ENCODE measurements around the gene ZNF785.
"Not testable (repeated sequence)": the region's sequence is repeated elsewhere in the genome, so short reads cannot be mapped to it uniquely, and the experiment has no call there.

Gene ZNF785

DNA sequence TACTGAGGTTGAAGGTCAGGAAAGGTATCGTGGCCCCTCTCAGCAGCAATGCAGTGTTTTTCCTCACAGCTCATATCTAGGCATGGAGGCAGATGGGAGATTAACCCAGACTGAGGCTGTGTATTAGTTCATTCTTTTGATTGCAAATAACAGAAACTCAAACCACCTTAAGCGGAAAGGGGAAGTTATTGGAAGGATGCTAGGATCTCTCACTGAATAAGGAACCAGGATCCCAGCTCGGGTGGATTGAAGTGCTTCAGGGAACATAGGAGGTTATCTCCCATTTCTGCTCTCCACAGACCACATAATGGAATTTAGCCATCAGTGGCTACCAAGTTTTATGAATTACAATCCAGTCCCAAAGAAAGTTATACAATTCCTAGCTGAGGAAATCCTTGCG is 16.5 kb upstream of the ZNF785 start:
- no peak for DNase-seq

DNA sequence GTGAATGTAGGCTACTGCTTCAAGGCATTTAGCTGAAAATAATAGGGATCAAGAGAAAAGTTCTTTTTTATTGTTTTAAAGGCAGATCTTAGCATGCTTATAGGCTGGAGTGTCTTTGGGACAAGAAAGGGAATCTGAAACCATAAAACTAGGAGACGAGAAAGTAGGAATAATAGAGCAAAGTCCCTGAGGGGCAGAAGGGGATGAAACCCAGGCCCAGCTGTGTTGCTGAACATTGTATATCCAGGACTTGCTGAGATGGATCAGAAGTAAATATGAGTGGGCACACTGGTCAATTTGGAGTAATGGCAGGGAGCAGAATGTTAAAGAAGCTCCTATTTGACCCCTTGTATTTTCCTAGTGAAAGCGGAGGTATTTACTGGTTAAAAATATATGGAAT is 15.4 kb upstream of the ZNF785 start:
- DNase-seq: no peak

DNA sequence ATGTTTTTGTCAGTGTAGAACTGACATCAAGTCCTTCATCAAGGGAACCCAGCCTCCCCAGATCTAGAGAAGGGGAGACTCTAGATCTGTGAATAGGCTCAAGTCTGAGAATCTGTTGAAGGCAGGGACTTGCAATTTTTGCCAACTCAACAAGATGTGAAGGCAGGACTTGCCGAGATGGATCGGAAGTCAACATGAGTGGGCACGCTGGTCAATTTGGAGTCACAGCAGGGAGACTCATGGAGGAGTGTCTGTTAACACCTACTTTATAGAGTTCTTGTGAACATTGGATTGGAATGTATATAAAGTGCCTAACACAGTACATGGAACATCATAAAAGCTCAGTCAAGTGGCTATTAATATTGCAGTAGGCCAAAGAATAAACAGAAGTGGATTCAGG is 14.7 kb upstream of the ZNF785 start:
- DNase-seq: no peak

DNA sequence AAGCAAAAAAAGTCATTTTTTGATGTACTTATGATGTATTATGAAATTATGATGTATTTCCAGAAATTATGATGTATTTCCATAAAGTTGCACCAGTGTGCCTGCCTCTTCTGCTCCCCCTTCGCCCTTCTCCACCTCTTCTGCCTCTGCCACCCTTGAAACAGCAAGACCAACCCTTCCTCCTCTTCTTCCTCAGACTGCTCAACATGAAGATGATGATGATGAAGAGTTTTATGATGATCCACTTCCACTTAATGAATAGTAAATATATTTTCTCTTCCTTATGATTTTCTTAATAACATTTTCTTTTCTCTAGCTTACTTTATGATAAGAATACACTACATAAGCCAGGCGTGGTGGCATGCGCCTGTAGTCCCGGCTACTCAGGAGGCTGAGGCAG is 7.4 kb upstream of the ZNF785 start:
- no peak for DNase-seq

DNA sequence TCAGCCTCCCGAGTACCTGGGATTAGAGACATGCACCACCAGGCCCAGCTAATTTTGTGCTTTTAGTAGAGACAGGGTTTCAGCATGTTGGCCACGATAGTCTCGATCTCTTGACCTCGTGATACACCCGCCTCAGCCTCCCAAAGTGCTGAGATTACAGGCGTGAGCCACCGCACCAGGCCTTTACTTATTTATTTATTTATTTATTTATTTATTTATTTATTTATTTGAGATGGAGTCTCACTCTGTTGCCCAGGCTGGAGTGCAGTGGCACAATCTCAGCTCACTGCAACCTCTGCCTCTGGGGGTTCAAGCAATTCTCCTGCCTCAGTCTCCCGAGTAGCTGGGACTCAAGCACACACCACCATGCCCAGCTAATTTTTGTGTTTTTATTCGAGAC is 5.4 kb upstream of the ZNF785 start:
- not testable (repeated sequence) for DNase-seq

DNA sequence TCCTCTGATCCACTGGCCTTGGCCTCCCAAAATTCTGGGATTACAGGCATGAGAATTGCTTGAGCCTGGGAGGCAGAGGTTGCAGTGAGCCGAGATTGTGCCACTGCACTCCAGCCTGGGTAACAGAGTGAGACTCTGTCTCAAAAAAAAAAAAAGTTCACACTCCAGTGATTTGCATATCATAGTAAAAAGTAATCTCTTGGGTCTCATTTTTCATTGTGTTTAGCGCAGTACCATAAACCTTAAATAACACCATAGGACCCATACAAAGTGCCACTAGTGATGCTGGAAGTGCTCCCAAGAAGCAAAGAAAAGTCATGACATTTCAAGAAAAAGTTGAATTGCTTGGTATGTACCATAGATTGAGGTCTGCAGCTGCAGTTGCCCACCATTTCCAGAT is 4.1 kb upstream of the ZNF785 start:
- DNase-seq: not testable (repeated sequence)

DNA sequence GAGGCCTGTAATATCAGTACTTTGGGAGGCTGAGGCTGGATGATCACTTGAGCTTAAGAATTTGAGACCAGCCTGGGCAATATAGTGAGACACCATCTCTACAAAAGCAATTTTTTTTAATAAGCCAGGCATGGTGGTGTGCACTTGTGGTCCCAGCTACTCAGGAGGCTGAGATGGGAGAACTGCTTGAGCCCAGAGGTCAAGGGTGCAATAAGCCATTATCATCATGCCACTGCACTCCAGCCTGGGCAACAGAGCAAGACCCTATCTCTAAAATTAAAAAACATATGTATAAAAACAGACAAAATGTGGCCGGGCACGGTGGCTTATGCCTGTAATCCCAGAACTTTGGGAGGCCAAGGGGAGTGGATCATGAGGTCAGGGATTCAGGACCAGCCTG is 3.2 kb upstream of the ZNF785 start:
- no peak for DNase-seq

DNA sequence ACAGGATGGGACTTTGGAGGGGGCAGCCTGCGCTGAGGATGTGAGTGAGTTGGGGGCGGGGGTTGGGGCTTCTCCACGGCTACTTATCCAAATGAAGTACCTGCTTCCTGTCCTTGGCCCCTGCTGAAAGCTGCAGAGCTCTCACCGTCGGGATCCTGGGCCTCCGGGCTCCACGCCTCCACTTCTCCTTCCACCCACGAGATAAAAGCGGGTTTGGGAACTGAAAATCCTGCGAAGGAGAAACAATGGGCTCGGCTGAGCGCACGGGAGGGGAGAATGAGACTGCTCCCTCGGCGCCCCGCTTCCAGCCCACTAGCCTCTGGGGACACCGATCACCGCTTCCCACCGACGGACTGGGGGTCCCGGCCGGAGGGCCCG is 486 bp downstream of the ZNF785 start:
- DNase-seq: peak; percentile 60

DNA sequence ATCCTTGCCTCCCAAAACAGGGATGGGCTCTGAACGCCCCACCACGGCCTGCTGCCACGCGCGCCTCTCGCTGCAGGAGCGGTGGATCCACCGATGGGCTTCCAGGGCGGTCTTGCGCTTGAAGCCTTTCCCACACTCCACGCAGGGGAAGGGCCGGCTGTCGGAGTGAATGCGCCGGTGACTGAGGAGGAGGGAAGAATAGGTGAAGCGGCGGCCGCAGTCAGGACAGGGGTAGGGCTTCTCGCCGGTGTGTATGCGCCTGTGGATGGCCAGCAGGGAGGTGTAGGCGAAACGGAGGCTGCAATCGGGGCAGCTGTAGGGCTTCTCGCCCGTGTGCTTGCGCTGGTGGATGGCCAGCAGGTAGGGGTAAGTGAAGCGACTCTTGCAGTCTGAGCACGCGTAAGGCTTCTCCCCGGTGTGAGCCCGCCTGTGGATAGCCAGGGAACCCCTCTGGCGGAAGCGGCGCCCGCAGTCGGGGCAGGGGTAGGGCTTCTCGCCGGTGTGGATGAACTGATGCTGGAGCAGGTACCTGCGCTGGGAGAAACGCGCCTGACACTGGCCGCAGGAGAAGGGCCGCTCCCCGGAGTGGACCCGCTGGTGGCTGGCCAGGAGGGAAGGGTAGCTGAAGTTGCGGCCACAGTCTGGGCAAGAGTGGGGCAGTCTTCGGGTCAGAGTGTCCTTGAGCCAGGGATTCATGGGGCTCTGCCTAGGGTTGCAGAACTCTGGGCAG is 2.7 kb downstream of the ZNF785 start:
- no peak for DNase-seq

DNA sequence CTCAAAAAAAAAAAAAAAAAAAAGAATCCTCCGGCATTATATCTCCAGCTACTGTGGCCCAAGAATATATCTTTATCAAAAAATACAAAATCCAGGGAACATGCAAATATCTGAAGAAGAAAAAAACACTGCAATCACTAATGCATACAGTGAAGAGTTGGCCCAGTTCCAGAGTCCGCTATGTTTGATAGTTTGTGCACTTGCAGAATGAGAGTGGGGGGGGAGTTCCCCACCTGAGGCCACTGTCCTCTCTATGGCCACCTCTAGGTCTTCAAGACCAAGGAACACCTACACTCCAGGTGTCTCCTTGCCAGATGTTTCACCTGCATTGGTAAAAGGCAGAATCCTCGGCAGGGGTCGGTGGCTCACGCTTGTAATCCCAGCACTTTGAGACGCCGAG is 4.0 kb downstream of the ZNF785 start:
- DNase-seq: peak; percentile 46

DNA sequence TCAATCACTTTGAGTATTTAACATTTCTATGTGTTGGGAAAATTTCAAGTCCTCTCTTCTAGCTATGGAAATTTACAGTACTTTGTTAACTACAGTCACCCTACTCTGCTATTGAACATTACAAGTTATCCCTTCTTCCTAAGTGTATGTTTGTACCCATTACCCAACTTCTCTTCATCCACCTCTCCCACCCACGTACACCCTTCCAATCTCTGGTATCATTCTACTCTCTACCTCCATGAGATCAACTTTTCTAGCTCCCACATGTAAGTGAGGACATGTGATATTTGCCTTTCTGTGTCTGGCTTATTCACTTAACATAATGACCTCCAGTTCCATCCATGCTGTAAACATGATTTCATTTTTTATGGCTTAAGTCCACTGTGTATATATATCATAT is 10.8 kb downstream of the ZNF785 start:
- DNase-seq: no peak

DNA sequence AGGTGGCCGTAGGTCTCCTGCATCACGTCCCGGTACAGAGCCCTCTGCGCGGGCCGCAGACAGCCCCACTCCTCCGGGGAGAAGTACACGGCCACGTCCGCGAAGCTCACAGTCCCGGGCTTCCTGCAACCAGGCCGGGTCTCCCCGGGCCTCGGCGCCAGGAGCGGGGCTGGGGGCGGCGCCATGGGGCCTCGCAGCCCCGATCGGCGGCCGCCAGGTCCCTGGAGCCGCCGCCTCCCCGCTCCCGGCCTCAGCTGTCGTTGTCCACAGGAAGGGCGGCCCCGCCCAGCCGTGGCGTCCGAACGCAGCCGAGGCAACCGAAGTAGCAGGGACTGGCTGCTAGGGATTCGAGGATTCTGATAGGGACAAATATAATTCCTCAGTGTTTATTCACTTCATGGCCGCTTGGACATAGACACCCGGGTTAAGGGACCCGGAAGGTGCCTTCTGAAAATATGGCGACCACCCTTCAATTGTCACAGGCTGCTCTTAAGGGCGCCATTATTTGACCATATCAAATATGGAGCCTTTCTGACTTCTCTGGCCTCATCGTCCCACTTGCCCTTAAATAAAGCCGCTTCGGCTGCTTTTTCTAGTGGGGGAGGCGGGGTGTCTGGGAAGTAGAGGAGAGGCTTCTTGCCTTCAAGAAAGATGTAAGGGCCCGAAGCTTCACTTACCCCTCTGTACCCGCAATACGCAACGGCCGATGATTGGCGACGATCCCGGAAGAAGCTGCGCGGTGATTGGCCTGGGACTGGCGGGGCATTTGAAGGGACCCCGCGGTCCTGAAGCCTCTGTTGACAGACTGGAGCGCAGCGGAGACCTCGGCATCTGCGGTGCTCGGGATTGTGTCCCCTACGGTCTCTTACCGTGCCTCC is 13.8 kb downstream of the ZNF785 start, which contains the start of gene ZNF688:
TSS of gene ZNF688 (minus strand) at position 270 of the 878 bp plus-strand sequence. CDS start at position 185, 85 bp downstream.
- peak; percentile 100 for DNase-seq

DNA sequence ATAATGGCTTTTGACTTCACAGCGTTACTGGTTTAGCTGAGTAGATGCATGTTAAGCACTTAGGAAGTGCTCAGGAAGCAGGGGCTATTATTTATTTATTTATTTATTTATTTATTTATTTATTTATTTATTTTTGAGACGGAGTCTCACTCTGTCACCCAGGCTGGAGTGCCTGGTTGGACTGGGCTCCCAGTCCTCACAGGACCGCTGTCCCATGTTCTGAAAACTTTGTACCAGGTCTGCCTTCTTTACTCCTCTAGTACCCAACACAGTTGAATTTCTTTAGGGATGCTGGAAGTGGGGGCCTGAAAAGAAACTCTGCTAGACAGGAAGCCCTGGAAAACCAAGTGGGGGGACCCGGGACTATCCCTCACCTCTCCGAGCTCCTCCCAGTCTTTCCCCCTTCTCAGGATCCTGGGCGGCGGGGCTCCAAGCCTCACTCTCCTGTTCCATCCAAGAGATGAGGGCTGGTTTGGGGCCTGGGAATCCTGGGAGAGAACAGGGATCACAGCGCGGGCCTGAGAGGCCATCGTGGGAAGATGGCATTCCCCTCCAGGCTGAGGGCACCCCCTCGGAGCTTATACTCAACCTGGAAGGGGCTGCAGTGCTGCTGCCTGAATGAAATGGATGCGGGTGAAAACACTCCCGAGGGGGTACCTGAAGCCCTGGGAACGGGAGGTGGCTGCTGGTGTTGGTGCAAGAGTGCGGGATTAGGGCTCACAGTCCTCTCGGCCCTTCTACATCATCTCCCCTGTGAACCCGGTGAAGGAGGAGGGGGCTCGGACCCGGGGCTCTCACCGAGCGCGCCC is 14.7 kb downstream of the ZNF785 start:
- DNase-seq: peak; percentile 35

DNA sequence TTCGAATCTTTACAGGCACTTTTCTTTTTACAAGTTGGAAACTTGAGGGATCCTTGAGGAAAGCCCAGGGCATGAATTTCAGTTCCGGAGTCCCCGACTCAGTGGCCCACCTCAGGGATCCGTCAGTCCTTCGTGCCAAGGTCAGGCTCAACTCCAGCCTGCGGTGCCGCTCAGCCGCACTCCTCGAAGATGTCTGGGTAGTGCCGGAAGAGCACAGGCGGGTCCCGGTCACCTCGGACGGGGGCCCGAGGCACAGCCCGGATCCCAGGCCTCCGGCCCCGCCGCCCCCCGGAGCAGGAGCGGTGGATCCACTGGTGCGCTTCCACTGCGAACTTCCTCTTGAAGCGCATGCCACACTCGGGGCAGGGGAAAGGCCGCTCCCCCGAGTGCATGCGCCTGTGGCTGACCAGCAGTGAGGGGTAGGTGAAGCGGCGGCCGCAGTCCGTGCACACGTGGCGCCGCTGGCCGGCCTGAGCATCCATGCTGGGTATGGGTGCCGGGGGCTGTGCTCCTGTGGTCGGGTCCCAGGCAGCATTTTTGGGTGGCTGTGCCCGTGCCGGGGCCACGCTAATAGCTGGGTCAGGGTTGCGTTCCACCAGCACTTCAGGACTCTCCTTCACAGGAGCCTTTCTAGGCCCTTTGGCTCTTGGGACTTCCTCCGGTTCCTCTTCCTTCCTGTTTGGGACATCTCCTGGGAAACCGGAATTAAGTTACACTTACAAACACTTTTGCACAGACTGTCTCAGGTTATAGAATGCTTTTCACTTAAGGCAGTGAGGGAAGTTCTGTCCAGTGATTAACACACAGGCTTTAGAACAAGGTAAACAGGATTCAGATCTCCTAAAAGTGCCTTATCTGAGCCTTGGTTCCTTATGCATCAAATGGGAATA is 15.5 kb downstream of the ZNF785 start:
- DNase-seq: no peak

DNA sequence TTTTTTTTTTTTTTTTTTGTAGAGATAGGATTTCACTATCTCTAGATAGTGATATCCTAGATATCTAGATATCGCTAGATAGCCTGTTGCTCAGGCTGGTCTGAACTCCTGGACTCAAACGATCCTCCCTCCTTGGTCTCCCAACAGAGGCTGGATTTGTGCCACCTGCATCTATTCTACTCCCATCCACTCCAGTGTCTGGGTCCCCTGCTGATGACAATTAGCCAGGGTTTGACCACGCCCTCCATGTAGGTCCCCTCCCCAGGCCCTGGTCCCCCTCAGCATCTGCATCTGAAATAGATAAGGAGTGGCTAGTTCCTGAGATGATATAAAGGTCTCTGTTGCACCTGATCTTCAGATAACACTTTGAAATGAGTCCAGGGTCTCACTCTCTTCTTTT is 16.2 kb downstream of the ZNF785 start:
- DNase-seq: no peak

DNA sequence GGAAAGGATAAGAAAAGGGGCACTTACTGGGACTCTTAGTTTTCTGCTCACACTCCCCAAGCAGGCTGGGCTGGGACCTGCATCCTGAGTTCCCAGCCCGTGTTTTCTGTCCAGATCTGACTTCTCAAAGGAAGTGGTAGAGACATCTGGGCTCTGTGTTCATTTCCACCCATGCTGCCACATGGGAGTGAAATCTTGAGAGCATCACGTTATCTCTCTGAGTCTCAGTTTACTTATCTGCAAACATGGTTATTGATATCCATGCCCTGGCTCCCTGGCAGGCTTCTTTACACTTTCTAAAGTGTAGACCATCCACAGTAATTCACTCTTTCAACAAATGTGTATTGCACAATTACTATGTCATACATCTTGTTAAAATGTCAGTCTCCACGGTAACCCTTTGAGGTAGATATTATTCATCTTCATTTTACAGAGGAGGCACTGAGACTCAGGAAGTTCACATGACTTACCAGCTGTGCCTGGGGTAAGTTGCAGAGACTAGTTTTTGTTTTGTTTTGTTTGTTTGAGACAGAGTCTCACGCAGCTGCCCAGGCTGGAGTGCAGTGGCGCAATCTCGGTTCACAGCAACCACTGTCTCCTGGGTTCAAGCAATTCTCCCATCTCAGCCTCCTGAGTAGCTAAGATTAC is 17.4 kb downstream of the ZNF785 start:
- peak; percentile 81 for DNase-seq

DNA sequence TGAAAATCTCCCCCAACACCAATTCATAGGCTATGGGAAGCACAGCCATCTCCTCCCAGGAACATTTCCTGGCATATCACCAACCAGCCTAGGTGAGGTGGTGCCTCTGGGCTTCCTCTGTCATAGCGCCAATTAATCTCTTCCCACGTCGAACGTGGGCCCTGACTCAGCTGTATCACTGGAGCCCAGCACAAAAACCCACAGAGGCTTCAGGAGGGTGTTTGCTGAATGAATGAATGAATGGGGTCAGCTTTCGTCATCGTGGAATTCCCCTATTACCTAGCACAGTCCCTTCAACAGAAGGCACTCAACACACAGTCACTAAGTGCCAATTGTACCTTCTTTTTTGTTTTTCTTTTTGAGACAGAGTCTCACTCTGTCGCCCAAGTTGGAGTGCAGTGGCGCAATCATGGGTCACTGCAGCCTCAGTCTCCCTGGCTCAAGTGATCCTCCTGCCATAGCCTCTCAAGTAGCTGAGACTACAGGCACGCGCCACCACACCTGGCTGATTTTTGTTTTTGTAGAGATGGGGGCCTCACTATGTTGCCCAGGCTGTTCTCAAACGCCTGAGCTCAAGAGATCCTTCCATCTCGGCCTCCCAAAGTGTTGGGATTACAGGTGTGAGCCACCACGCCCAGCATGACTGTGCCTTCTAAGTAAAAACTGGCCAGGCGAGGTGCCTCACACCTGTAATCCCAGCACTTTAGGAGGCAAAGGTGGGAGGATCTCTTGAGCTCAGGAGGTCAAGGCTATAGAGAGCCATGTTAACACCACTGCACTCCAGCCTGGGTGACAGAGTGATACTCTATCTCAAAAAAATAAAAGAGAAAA is 18.1 kb downstream of the ZNF785 start:
- no peak for DNase-seq

DNA sequence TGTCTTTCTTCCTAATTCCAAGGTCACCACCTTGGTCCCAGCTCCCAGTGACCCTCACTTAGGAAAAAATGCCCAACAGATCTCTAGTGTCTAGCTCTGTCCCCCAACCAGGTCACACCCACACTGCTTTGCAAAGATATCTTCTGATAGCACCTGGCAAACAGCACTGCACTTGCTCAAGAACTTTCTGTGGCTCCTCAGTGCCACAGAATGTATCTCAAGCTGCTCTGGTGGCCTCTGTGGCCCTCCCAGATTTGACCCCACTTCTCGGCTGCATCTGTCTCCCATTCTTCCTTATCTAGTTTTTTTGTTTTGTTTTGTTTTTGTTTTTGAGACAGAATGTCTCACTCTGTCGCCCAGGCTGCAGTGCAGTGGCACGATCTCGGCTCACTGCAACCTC is 19.0 kb downstream of the ZNF785 start:
- peak; percentile 31 for DNase-seq

DNA sequence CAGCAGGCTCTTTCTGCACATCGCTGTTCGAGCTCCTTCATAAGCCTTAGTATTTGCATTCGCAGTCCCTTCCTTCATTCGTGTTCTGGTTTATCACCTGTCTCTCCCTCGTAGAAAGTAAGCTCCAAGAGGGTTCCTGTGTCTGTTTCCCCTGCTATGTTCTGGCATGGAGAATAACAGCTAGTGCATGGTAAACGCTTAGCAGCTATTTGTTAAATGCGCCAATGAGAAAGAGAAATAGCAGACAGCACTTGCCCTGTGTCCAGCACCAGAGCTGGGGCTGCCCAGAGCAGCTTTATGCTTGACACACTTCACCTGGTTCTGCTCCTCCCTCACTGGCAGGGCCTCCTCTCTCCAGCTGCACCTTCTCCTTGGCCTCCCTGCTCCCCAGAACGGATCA is 19.5 kb downstream of the ZNF785 start:
- no peak for DNase-seq

DNA sequence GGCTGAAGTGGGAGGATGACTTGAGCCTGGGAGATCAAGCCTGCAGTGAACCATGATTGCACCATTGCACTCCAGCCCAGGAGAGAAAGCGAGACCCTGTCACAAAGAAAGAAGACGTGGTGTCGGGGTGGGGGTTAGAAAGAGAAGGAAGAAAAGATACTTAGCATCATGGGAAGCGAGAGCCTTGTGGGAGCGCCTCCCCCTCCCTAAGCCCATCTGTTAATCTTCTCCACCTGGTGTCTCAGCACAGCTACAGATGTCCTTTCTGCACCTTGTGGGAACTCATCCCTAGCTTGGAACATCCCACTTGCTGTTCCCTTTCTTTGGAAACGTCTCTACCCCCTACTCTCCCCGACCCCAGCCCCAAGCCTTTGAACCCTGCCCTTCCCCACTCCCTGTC is 20.0 kb downstream of the ZNF785 start:
- DNase-seq: no peak

DNA sequence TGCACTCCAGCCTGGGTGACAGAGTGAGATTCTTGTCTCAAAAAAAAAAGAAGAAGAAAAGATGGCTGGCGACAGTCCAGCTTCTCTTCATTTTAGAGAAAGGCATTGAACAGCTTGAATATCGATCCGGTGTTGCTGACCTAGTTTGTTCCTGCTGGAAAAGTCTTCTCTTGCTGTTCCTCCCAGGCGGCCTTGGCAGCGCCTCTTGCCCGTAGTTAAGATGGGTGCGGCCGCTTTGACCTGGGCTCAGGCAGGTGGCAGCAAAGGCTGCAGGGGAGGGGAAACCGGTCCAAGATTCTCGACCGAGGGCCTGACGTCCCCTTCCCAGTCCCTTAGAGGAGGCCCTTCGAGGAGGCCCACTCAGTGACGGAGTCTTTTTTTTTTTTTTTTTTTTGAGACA is 23.5 kb downstream of the ZNF785 start:
- peak; percentile 40 for DNase-seq
